Adrenal gland (tissue), 12 donors: ENCODE measurements around the gene SOX11. TPM values are rescaled to one million over a fixed set of nuclear protein-coding genes. Genes with fewer than 3 reads are reported as not detected.

ENCODE experiments used
- DNase-seq, 7 donors: peaks; one replicate each; pipeline ENCODE4 v3.0.0-alpha.2; 2019 to 2020
- H3K27ac ChIP-seq, 5 donors: fragments of 200-600 bp; sonication (generic) in 4 of 5; 1 replicate in 3 of 5; 2 replicates in 2 of 5; pipeline versions ENCODE4 v1.5.1 to v1.8.0; 2016 to 2020; ENCODE audit warnings: mild to moderate bottlenecking in 1 of 5
- H3K27me3 ChIP-seq: fragments of 200-600 bp; 2 replicates; pipeline ENCODE4 v1.8.0; 2021
- H3K36me3 ChIP-seq, 2 donors: fragments of 200-600 bp; replicated peaks in 1 of 2; 1 replicate in 1 of 2; 2 replicates in 1 of 2; pipeline versions ENCODE4 v1.5.1 to v1.8.0; 2018 to 2022
- H3K4me1 ChIP-seq, 2 donors: fragments of 200-600 bp; replicated peaks in 1 of 2; 1 replicate in 1 of 2; 2 replicates in 1 of 2; pipeline versions ENCODE4 v1.5.1 to v1.8.0; 2018 to 2021
- H3K4me3 ChIP-seq, 4 donors: fragments of 200-600 bp; sonication (generic) in 3 of 4; one replicate each; pipeline ENCODE4 v1.5.1; 2016 to 2018
- H3K9me3 ChIP-seq, 3 donors: fragments of 200-600 bp; sonication (generic) in 1 of 3; replicated peaks in 1 of 3; 1 replicate in 2 of 3; 2 replicates in 1 of 3; pipeline versions ENCODE4 v1.5.1 to v1.8.0; 2016 to 2021
- CTCF ChIP-seq, 6 experiments: fragments of 450-650 bp in 4 of 6; fragments of 200-600 bp in 2 of 6; sonication (generic) in 1 of 6; IDR thresholded peaks; 1 replicate in 5 of 6; 2 replicates in 1 of 6; pipeline versions ENCODE4 v1.5.1 to v1.8.0; 2016 to 2021; ENCODE audit warnings: antibody characterized with exemption in 6 of 6, mild to moderate bottlenecking in 2 of 6, moderate library complexity in 1 of 6
- POLR2A ChIP-seq, 2 donors: fragments of 450-650 bp; IDR thresholded peaks; one replicate each; pipeline ENCODE4 v1.6.1; 2017; ENCODE audit warnings: antibody characterized with exemption in 2 of 2, mild to moderate bottlenecking in 2 of 2, moderate library complexity in 1 of 2
- WGBS, 4 donors: extraction: QIAGEN DNeasy Blood & Tissue Kit in 2 of 4; methylation state at CpG; one replicate each; pipeline versions ENCODE4 v1.1.5 to v1.1.7; 2013 to 2017; 5-methylcytosine and 5-hydroxymethylcytosine counted together
- intact Hi-C, 2 donors: fragments of 100-400 bp; cut with DNase I; formaldehyde crosslinking; loops; one replicate each; pipeline versions ENCODE4 v1.14.1 to v1.15.0; 2022 to 2023
- polyA plus RNA-seq, 3 donors: library from polyadenylated mRNA; stranded (reverse); fragments of 200-250 nt in 2 of 3; fragments of 350-450 nt in 1 of 3; fragmentation: Illumina TruSeq in 1 of 3; extraction: RNeasy Lipid Tissue Mini Kit (QIAGEN cat#74804) in 1 of 3; gene quantifications; one replicate each; pipeline ENCODE4 v1.2.3, GENCODE V29; 2013 to 2014
- total RNA-seq, 9 donors: library from RNA; depleted of rRNA in 4 of 9; stranded (reverse); fragments of >200 nt in 4 of 9; fragments of 120-200 nt in 1 of 9; fragmentation: NEBNext Ultra II Directional in 1 of 9; extraction: Animal tissue kit (Norgen Biotek cat#: 25700) in 1 of 9; gene quantifications; one replicate each; pipeline versions ENCODE4 v1.1.0 to v1.2.4, GENCODE V29; 2013 to 2023
- donor health status: healthy with polysubstance abuse.
- donor health status: Bipolar disorder and iron deficiency.
- donor health status: DM: yes; HTN: yes; CAD: no.
- donor health status: DM: no; HTN: no; CAD: no.
- donor health status: DM: no; HTN: no; CAD: no.
- donor health status: DM: yes; HTN: yes; CAD: no.

Gene SOX11
- total and polyA plus RNA-seq, 12 donors = under 0.01 to 1.5 TPM; not detected in 10

- WGBS, 4 donors = 93 to 95% methylated on average over 2 of the region's 2 CpGs; no CpG with 5 or more reads in 2 of the 4 donors
- no peak overlapping the region for H3K4me3 ChIP-seq
- intact Hi-C loops = no loop called here
- TF ChIP-seq POLR2A (IDR thresholded peaks at IDR 0.05) (no peak), CTCF (IDR thresholded peaks at IDR 0.05) (no peak)
- H3K36me3 ChIP-seq = no peaks in the 10 kb centered on the region
- no peaks in the 10 kb centered on the region for H3K27me3 ChIP-seq
- no peak for DNase-seq
- no peak overlapping the region for H3K27ac ChIP-seq
- no peaks in the 10 kb centered on the region for H3K4me1 ChIP-seq
- no peaks in the 10 kb centered on the region for H3K9me3 ChIP-seq
Measured at GRCh38 chr2:5748391-5748790, 56.2 kb downstream of the SOX11 start.

GRCh38 chr2:5748946-5749345 lies 56.8 kb downstream of the SOX11 start:
- TF ChIP-seq POLR2A (IDR thresholded peaks at IDR 0.05) (no peak), CTCF (IDR thresholded peaks at IDR 0.05) (no peak)
- H3K36me3 ChIP-seq = no peaks in the 10 kb centered on the region
- no peak overlapping the region for H3K4me3 ChIP-seq
- 65 to 77% (median 66%) methylated on average over 3 to 4 of the region's 4 CpGs for WGBS, 4 donors
- no peak for DNase-seq
- no peaks in the 10 kb centered on the region for H3K9me3 ChIP-seq
- no peaks in the 10 kb centered on the region for H3K27me3 ChIP-seq
- H3K27ac ChIP-seq = no peak overlapping the region
- H3K4me1 ChIP-seq = no peaks in the 10 kb centered on the region
- intact Hi-C loops = no loop called here

- WGBS, 4 donors = 79 to 85% (median 84%) methylated on average over 8 of the region's 8 CpGs
Measured at GRCh38 chr2:5749347-5749746, 57.2 kb downstream of the SOX11 start.

More at GRCh38 chr2:5749347-5749746, 57.2 kb downstream of the SOX11 start:
- H3K4me1 ChIP-seq = no peaks in the 10 kb centered on the region
- no peak for DNase-seq
- no peaks in the 10 kb centered on the region for H3K27me3 ChIP-seq
- no peak overlapping the region for H3K27ac ChIP-seq
- TF ChIP-seq POLR2A (IDR thresholded peaks at IDR 0.05) (no peak), CTCF (IDR thresholded peaks at IDR 0.05) (no peak)
- intact Hi-C loops = no loop called here
- H3K9me3 ChIP-seq = no peaks in the 10 kb centered on the region
- no peaks in the 10 kb centered on the region for H3K36me3 ChIP-seq
- no peak overlapping the region for H3K4me3 ChIP-seq
